Panc1 (cell line): ENCODE data around the gene NTRK2. TPM values are rescaled to one million over a fixed set of nuclear protein-coding genes. Genes with fewer than 3 reads are reported as not detected.

ENCODE experiments used
- ATAC-seq: fragments of 200-7000 bp; cut with Tn5 transposase; 2 replicates; pipeline ENCODE4 v1.9.1; 2020; ENCODE audit warnings: mild to moderate bottlenecking, moderate library complexity
- BruUV-seq: library from RNA; stranded (reverse); fragments of 400-500 nt; replicated peaks from 2 replicates; lab custom pipeline; 2021; lab: Mats Ljungman, UMichigan
- CTCF ChIA-PET: fragments of 300-600 bp; sonication (Branson Sonifier 250); formaldehyde crosslinking; loops from one replicate; lab custom pipeline; 2022; ENCODE audit warnings: antibody characterized with exemption; lab: Charles Lee
- POLR2A ChIA-PET: fragments of 300-600 bp; sonication (Branson Sonifier 250); formaldehyde crosslinking; loops from one replicate; lab custom pipeline; 2022; ENCODE audit warnings: antibody characterized with exemption; lab: Charles Lee
- DNase-seq: peaks from one replicate; pipeline ENCODE4 v3.0.0-alpha.2; 2010; ENCODE audit warnings: low read depth, low spot score
- H3K27ac ChIP-seq: 2 replicates; pipeline ENCODE4 v1.5.1; 2011; ENCODE audit warnings: mild to moderate bottlenecking, low read length, inconsistent platforms
- H3K27me3 ChIP-seq: fragments of 200-500 bp; sonication (Bioruptor generic); 2 replicates; pipeline ENCODE4 v1.6.0; 2014; ENCODE audit warnings: low read length, inconsistent platforms; ENCODE audit not compliant: control insufficient read depth, insufficient read depth
- H3K36me3 ChIP-seq: fragments of 200-500 bp; sonication (Bioruptor generic); 2 replicates; pipeline ENCODE4 v1.5.1; 2014; ENCODE audit warnings: inconsistent platforms, mild to moderate bottlenecking, low read length, moderate library complexity; ENCODE audit not compliant: control insufficient read depth, insufficient read depth
- H3K4me1 ChIP-seq: 2 replicates; pipeline ENCODE4 v1.5.1; 2011; ENCODE audit warnings: inconsistent platforms, mild to moderate bottlenecking, low read length, moderate library complexity; ENCODE audit not compliant: control insufficient read depth, insufficient read depth
- H3K4me3 ChIP-seq, 2 experiments: 2 replicates each; pipeline ENCODE4 v1.5.1; 2011 to 2012; ENCODE audit warnings: low read depth in 2 of 2, low read length in 2 of 2, mild to moderate bottlenecking in 2 of 2, inconsistent platforms in 1 of 2, moderate library complexity in 1 of 2
- H3K9me3 ChIP-seq: fragments of 200-500 bp; sonication (Bioruptor generic); 2 replicates; pipeline ENCODE4 v1.5.1; 2014; ENCODE audit warnings: low read depth, mild to moderate bottlenecking, inconsistent platforms, low read length, moderate library complexity; ENCODE audit not compliant: control insufficient read depth, insufficient read depth
- POLR2AphosphoS5 ChIP-seq: IDR thresholded peaks from 2 replicates; pipeline ENCODE4 v1.6.1; 2012; ENCODE audit warnings: mild to moderate bottlenecking, low read depth, low read length, moderate library complexity
- SIN3A ChIP-seq: IDR thresholded peaks from 2 replicates; pipeline ENCODE4 v1.6.1; 2012; ENCODE audit warnings: low read depth, mild to moderate bottlenecking, low read length, moderate library complexity, borderline replicate concordance; ENCODE audit not compliant: insufficient read depth
- TCF7L2 ChIP-seq: IDR thresholded peaks from 2 replicates; pipeline ENCODE4 v1.6.1; 2011; ENCODE audit warnings: mild to moderate bottlenecking, low read depth, low read length, inconsistent platforms
- in situ Hi-C: cut with HindIII; loops from 2 replicates; pipeline ENCODE4 v1.10.0; 2016; ENCODE audit warnings: low sequenced_read_pairs, low pct_unique_long_range_greater_than_20kb
- intact Hi-C: fragments of 100-400 bp; cut with micrococcal nuclease; formaldehyde crosslinking; loops from one replicate; pipeline ENCODE4 v1.10.0; 2022; ENCODE audit not compliant: unreplicated experiment
- total RNA-seq: library from RNA; stranded (reverse); gene quantifications from one replicate; pipeline ENCODE4 v1.2.1, GENCODE V29; 2021; ENCODE audit not compliant: unreplicated experiment
- TF ChIP-seq, protein P1 (sequence below): fragments of 450-650 bp; IDR thresholded peaks from 2 replicates; pipeline ENCODE4 v1.5.1; 2017; ENCODE audit warnings: mild to moderate bottlenecking
- TF ChIP-seq, protein P2 (sequence below), 2 experiments: IDR thresholded peaks; 2 replicates each; pipeline ENCODE4 v1.6.1; 2011 to 2012; ENCODE audit warnings: low read depth in 2 of 2, control low read depth in 1 of 2, low read length in 1 of 2, mild to moderate bottlenecking in 1 of 2, moderate library complexity in 1 of 2; ENCODE audit not compliant: insufficient read depth in 1 of 2

NTRK2 gene
- total RNA-seq, 1 experiment from 2014 or later: 0.23 TPM

DNA sequence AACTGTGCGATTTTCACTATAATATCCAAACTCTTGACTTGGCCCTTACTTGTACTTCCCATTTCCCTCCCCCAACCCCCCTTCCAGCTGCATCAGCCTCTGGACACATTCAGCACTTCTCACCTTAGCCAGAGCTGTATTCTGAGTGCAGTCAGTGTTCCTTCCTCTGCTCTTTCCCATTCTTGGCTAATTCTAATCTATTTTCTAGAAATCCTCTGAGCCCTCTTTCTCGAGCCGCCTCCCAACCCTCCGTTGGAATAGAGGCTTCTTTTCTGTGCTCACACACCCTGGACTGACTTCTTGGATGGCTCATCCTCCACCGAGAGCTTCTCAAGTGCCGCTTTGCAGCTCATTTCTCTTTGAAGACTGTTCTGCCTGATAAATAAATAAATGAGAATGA, 188.8 kb downstream of the NTRK2 start:
- TF ChIP-seq, protein P1, sequence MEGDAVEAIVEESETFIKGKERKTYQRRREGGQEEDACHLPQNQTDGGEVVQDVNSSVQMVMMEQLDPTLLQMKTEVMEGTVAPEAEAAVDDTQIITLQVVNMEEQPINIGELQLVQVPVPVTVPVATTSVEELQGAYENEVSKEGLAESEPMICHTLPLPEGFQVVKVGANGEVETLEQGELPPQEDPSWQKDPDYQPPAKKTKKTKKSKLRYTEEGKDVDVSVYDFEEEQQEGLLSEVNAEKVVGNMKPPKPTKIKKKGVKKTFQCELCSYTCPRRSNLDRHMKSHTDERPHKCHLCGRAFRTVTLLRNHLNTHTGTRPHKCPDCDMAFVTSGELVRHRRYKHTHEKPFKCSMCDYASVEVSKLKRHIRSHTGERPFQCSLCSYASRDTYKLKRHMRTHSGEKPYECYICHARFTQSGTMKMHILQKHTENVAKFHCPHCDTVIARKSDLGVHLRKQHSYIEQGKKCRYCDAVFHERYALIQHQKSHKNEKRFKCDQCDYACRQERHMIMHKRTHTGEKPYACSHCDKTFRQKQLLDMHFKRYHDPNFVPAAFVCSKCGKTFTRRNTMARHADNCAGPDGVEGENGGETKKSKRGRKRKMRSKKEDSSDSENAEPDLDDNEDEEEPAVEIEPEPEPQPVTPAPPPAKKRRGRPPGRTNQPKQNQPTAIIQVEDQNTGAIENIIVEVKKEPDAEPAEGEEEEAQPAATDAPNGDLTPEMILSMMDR: no peak
- TF ChIP-seq TCF7L2: no peak
- BruUV-seq: no TSS peak
- ATAC-seq (no peak), DNase-seq (no peak)
- in situ Hi-C loops: no loop called here
- CTCF ChIA-PET: no interaction called here
- intact Hi-C loops: no loop called here
- Histone ChIP-seq H3K4me3 (no peak overlapping the region), H3K4me1 (no peaks in the 10 kb centered on the region), H3K27me3 (no peaks in the 10 kb centered on the region), H3K27ac (no peak overlapping the region), H3K36me3 (no peaks in the 10 kb centered on the region), H3K9me3 (no peaks in the 10 kb centered on the region)
- POLR2A ChIA-PET: no interaction called here

DNA sequence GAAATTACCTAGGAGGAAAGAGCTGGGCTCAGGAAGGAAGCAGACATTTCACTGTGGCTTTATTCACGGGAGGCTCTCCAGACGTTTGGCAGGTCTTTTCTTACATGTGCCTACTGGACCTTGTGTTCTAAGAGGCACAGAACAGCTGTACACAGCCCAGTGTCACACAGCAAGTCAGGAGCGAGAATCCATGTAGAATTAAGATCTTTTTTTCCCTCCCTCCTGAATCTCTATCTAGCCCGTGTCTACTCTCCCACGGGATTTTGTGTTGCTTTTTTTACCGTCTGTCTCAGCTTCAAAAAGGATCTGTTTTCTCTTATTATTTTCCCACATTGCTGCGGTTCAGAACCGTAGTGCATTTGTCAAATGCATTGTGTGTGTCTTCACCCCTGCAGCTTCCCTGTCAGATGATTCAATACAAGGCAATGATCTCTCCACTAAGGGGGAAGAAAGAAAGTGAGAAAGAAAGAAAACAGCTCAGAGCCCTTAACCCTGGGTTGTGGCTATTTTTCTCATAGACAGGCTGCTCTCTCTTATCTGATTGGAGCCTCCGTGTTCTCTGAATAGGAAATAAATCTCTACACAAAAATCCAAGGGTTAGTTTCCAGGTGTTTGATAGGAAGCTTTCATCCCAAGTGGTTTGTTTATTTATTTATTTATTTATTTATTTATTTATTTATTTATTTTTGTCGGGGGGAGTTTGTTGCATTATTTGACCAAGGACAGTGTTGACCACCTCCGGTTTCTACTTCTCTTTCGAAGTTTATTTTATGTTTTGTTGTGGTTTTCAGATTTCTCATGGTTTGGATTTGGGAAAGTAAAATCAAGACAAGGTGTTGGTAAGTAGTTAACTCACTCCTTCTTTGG, 191.0 kb downstream of the NTRK2 start:
- Histone ChIP-seq H3K36me3 (no peaks in the 10 kb centered on the region), H3K4me1 (no peaks in the 10 kb centered on the region), H3K4me3 (no peak overlapping the region), H3K27me3 (no peaks in the 10 kb centered on the region), H3K9me3 (no peaks in the 10 kb centered on the region), H3K27ac (no peak overlapping the region)
- no peak for DNase-seq
- POLR2A ChIA-PET: interaction anchor here (0.6 kb wide), 1 partner anchor 10 kb away, joined by 3 read pairs; no protein-coding TSS in a partner anchor
- no TSS peak for BruUV-seq
- in situ Hi-C loops (no loop called here), intact Hi-C loops (no loop called here)
- TF ChIP-seq, protein P2, sequence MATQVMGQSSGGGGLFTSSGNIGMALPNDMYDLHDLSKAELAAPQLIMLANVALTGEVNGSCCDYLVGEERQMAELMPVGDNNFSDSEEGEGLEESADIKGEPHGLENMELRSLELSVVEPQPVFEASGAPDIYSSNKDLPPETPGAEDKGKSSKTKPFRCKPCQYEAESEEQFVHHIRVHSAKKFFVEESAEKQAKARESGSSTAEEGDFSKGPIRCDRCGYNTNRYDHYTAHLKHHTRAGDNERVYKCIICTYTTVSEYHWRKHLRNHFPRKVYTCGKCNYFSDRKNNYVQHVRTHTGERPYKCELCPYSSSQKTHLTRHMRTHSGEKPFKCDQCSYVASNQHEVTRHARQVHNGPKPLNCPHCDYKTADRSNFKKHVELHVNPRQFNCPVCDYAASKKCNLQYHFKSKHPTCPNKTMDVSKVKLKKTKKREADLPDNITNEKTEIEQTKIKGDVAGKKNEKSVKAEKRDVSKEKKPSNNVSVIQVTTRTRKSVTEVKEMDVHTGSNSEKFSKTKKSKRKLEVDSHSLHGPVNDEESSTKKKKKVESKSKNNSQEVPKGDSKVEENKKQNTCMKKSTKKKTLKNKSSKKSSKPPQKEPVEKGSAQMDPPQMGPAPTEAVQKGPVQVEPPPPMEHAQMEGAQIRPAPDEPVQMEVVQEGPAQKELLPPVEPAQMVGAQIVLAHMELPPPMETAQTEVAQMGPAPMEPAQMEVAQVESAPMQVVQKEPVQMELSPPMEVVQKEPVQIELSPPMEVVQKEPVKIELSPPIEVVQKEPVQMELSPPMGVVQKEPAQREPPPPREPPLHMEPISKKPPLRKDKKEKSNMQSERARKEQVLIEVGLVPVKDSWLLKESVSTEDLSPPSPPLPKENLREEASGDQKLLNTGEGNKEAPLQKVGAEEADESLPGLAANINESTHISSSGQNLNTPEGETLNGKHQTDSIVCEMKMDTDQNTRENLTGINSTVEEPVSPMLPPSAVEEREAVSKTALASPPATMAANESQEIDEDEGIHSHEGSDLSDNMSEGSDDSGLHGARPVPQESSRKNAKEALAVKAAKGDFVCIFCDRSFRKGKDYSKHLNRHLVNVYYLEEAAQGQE (IDR thresholded peaks at IDR 0.05; ENCODE audit: insufficient read depth in 1 of 2, low read depth in 2 of 2, low read length in 1 of 2): no peak
- no peak for TF ChIP-seq TCF7L2
- no peak for TF ChIP-seq SIN3A
- TF ChIP-seq, protein P1: no peak
- no peak for TF ChIP-seq POLR2AphosphoS5
- no peak for ATAC-seq
- CTCF ChIA-PET: no interaction called here
